ENCODE data around the gene SRR. TPM values are rescaled to one million over a fixed set of nuclear protein-coding genes. Genes with fewer than 3 reads are reported as not detected.
"Not testable (repeated sequence)": the region's sequence is repeated elsewhere in the genome, so short reads cannot be mapped to it uniquely, and the experiment has no call there.

SRR gene
- total and polyA plus RNA-seq, 10 of the 15 experiments (the other 5 are each of a cell fraction or from before 2014, with no cell fraction given) = 11.7 to 33.9 (median 20.2) TPM

- RAD21 ChIA-PET (ENCODE audit: unreplicated experiment) = interaction anchor here (1.0 to 7.2 kb wide), 6 partner anchors 11 to 208 kb away, joined by 3 to 61 read pairs (median 30); partner anchors contain the start of gene HIC1
- in situ Hi-C loops (cut with MboI); H3K27me3 ChIP-seq (replicated peaks in 1 of 2; ENCODE audit: control insufficient read depth in 2 of 2, insufficient read depth in 2 of 2, low read length in 1 of 2); intact Hi-C loops (cut with micrococcal nuclease; ENCODE audit: unreplicated experiment); DNase-seq (ENCODE audit: low read depth, low spot score); H3K9me3 ChIP-seq (replicated peaks; ENCODE audit: control insufficient read depth, insufficient read depth, low read length); H2AFZ ChIP-seq (ENCODE audit: control insufficient read depth, low read depth, low read length); H4K20me1 ChIP-seq (ENCODE audit: control insufficient read depth, insufficient read depth); FAIRE-seq; ATAC-seq; BruUV-seq (replicated peaks): not testable (repeated sequence)
- peak overlapping the region; percentile 99 for H3K27ac ChIP-seq (ENCODE audit: control insufficient read depth, insufficient read depth)
- H3K4me2 ChIP-seq (ENCODE audit: control insufficient read depth, insufficient read depth) = peak overlapping the region; percentile 72
- CTCF ChIA-PET = interaction anchor here (0.6 to 7.5 kb wide), 9 partner anchors 9 to 211 kb away, joined by 3 to 48 read pairs (median 5); partner anchors contain the start of gene HIC1
- peak overlapping the region; percentile 81 for H3K9ac ChIP-seq (ENCODE audit: control insufficient read depth, insufficient read depth, low read length)
- POLR2A ChIA-PET = interaction anchor here (0.9 to 8.8 kb wide), 5 partner anchors 12 to 182 kb away, joined by 4 to 69 read pairs (median 25); no protein-coding TSS in a partner anchor
- H3K79me2 ChIP-seq (ENCODE audit: control insufficient read depth, insufficient read depth, low read length) = peaks cover 38% of the 10 kb centered on the region
- SMC1A ChIA-PET (ENCODE audit: uncharacterized antibody, unreplicated experiment) = interaction anchor here (0.8 to 10.4 kb wide), 11 partner anchors 14 to 212 kb away, joined by 3 to 149 read pairs (median 5); partner anchors contain the start of genes HIC1 and TSR1
- peaks cover 67% of the 10 kb centered on the region for H3K4me1 ChIP-seq (ENCODE audit: control insufficient read depth, insufficient read depth, low read length)
- H3K4me3 ChIP-seq = peak overlapping the region; percentile 28; the same call in 1 of the 2 replicates
- H3K36me3 ChIP-seq (ENCODE audit: control insufficient read depth in 2 of 2, insufficient read depth in 2 of 2, low read length in 1 of 2) = peaks cover 0 to 12% of the 10 kb centered on the region in 2 experiments; a peak in 2 of 4 replicates
- TF ChIP-seq PRDM15 (CRISPR knock-in tag; IDR thresholded peaks at IDR 0.05) (0 out of 2 replicates have a peak, but pooled peaks have one; percentile 53), ZBTB4 (CRISPR knock-in tag; IDR thresholded peaks at IDR 0.05) (peak; percentile 63; the same call in 1 of the 2 replicates)
- 97% methylated on average over 10 of the region's 10 CpGs for WGBS (ENCODE audit: insufficient coverage, insufficient replicate concordance, low lambda C conversion rate, missing lambda C conversion rate)
These were observed 38.6 kb upstream of the SRR start for GRCh38 chr17:2265166-2265565.
